RWPE1 (cell line): Measurements from ENCODE around the gene CFAP300.

Source experiments
- CTCF ChIA-PET: fragments of 350-600 bp; sonication (Branson Sonifier 250); formaldehyde crosslinking; extraction: SDS; loops from one replicate; lab custom pipeline; 2021; lab: Yijun Ruan, JAX
- POLR2A ChIA-PET: fragments of 400-600 bp; formaldehyde crosslinking; extraction: SDS; loops from one replicate; lab custom pipeline; 2020; ENCODE audit warnings: antibody characterized with exemption; ENCODE audit not compliant: low non-redundant PET; lab: Yijun Ruan, JAX
- DNase-seq: peaks from one replicate; pipeline ENCODE4 v3.0.0; 2012; ENCODE audit warnings: low spot score
- H3K27ac ChIP-seq: fragments of 450-650 bp; 2 replicates; pipeline ENCODE4 v1.5.1; 2017
- TF ChIP-seq, protein P1 (sequence below): fragments of 450-650 bp; conservative IDR thresholded peaks from 2 replicates; pipeline ENCODE4 v1.5.1; 2017; ENCODE audit warnings: low read depth, mild to moderate bottlenecking

Gene CFAP300

DNA sequence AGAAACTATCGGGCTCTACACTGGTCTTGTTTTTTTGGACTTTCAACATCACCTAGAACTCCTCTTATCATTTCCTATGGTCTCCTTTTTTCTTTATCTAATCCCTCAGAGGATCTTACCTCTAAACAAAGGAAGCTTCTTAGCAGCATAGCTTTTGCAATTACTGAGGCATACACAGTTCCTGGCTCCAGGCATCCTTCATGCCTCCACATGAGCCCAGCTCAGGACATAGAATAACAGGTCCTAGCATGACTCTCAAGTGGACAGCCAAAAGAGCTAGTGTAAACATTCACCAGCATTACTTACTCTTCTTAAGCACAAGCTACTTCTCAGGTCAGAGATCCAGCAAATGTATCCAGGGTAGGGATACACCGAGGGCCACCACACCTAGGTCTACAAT is 17.1 kb downstream of the CFAP300 start:
- ChIA-PET POLR2A (interaction anchor here (0.5 kb wide), 1 partner anchor 210 kb away, joined by 5 read pairs; no protein-coding TSS in a partner anchor), CTCF (no interaction called here)
- TF ChIP-seq, protein P1, sequence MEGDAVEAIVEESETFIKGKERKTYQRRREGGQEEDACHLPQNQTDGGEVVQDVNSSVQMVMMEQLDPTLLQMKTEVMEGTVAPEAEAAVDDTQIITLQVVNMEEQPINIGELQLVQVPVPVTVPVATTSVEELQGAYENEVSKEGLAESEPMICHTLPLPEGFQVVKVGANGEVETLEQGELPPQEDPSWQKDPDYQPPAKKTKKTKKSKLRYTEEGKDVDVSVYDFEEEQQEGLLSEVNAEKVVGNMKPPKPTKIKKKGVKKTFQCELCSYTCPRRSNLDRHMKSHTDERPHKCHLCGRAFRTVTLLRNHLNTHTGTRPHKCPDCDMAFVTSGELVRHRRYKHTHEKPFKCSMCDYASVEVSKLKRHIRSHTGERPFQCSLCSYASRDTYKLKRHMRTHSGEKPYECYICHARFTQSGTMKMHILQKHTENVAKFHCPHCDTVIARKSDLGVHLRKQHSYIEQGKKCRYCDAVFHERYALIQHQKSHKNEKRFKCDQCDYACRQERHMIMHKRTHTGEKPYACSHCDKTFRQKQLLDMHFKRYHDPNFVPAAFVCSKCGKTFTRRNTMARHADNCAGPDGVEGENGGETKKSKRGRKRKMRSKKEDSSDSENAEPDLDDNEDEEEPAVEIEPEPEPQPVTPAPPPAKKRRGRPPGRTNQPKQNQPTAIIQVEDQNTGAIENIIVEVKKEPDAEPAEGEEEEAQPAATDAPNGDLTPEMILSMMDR = no peak
- no peak overlapping the region for H3K27ac ChIP-seq
- peak; percentile 44 for DNase-seq

DNA sequence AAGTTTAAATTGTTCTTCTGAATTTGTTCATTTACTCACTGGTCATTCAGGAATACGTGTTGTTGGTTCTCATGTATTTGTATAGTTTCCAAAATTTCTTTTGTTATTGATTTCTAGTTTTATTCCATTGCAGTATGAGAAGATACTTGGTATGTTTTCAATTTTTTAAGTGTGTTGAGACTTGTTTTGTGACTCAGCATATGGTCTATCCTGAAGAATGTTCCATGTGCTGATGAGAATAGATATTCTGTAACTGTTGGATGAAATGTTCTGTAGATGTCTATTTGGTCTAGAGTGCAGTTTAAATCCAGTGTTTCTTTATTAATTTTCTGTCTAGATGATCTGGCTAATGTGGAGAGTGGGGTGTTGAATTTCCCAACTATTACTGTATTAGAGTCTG is 23.5 kb downstream of the CFAP300 start:
- ChIA-PET CTCF (interaction anchor here (0.5 kb wide), 1 partner anchor 69 kb away, joined by 3 read pairs; no protein-coding TSS in a partner anchor), POLR2A (no interaction called here)
- no peak overlapping the region for H3K27ac ChIP-seq
- TF ChIP-seq, protein P1 = no peak
- DNase-seq = no peak

DNA sequence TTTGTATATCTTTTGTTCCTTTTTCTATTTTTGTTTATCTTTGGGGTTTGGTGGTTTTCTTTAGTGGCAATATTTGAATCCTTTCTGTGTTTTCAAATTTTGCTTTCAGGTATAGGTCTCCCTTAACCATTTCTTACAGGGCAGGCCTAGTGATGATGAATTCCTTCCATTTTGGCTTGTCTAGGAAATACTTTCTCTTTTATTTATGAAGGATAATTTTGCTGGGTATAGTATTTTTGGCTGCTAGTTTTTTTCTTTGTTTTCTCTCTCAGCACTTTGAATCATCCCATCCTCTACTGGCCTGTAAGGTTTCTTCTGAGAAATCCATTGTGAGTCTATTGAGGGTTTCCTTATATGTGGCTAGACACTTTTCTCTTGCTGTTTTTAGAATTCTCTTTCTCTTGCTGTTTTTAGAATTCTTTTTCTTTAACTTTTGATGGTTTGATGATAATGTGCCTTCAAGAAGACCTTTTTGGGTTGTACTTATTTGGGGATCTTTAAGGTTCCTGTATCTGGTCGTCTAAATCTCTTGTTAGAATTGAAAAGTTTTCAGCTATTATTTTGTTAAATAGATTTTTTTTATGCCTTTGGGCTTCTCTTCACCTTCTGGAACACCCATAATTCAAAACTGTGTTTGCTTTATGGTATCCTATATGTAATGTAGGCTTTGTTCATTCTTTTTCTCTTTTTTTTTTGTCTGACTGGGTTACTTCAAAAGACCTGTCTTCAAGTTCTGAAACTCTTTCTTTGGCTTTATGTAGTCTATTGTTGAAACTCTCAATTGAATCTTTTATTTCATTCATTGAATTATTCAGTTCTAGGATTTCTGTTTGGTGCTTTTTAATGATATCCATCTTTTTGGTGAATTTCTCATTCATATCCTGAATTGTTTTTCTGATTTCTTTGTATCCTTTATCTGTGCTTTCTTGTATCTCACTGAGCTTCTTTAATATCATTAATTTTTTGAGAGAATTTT is 24.5 kb downstream of the CFAP300 start:
- no peak for DNase-seq
- CTCF ChIA-PET = no interaction called here
- no peak overlapping the region for H3K27ac ChIP-seq
- POLR2A ChIA-PET = no interaction called here
- TF ChIP-seq, protein P1 = no peak

DNA sequence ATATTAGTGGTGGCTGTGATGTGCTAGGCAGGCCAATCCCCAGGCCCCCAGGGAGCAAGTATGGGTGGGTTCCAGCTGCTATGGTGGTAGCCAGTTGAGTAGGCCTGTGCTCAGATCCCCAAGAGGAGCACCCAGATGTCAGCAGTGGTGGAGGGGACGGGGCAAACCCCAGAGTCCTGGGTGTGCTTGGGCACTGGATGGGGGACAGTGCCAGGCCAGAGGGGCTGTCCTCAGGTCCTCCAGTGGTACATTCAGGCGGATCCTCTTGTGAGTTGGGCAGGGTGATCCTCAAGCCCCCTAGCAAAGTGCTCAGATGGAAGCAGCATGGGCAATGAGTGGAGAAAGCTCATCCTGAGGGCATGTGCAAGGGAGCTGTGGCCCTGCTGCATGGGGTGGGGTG is 26.0 kb downstream of the CFAP300 start:
- CTCF ChIA-PET = no interaction called here
- TF ChIP-seq, protein P1 = no peak
- DNase-seq = no peak
- POLR2A ChIA-PET = no interaction called here
- no peak overlapping the region for H3K27ac ChIP-seq

DNA sequence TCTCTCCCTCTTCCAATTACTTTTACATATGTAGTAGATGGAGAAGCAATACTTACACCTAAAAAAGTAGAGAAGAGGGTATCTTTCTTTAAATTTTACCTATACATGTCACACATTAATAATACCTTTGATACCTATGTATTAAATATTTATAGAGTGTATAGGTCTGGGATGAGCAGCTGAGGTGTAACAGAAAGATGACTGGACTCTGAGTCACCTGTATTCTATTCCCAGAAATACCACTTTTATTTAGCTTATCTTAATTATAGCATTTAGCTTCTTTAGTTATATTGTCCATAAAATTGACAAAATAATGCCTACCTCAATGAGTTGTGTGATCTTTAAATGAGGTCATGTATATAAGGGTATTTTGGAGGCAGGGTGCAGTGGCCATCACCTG is 32.4 kb downstream of the CFAP300 start:
- DNase-seq = peak; percentile 45
- ChIA-PET POLR2A (no interaction called here), CTCF (no interaction called here)
- no peak overlapping the region for H3K27ac ChIP-seq
- TF ChIP-seq, protein P1 = no peak

DNA sequence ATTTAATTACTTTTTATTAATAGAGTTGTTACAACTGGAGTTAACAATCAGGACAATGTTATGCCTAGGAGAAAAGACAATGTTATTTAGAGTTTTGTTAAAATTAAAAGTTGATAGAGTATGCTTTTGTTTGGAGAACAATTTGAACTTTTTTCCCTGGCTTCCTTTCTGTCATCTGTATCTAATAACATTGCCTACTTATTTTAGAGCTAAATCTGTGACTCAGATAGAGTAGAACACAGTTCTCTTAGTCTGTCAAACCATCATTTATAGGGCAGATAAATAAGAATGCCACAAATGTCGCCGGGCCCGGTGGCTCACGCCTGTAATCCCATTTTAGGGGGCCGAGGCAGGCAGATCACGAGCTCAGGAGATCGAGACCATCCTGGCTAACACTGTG is 34.1 kb downstream of the CFAP300 start:
- POLR2A ChIA-PET = no interaction called here
- TF ChIP-seq, protein P1 = no peak
- CTCF ChIA-PET = no interaction called here

More for the DNA sequence above, 34.1 kb downstream of the CFAP300 start:
- no peak overlapping the region for H3K27ac ChIP-seq
- DNase-seq = no peak
